HG02610 (cell line): ENCODE measurements around the gene NLRP3.
"Not testable (repeated sequence)": the region's sequence is repeated elsewhere in the genome, so short reads cannot be mapped to it uniquely, and the experiment has no call there.

Experiments used
- ATAC-seq: cut with Tn5 transposase; IDR thresholded peaks from one replicate; pipeline ENCODE4 v1.9.1; 2021; ENCODE audit warnings: mild to moderate bottlenecking, moderate library complexity; ENCODE audit not compliant: unreplicated experiment

NLRP3 gene

DNA sequence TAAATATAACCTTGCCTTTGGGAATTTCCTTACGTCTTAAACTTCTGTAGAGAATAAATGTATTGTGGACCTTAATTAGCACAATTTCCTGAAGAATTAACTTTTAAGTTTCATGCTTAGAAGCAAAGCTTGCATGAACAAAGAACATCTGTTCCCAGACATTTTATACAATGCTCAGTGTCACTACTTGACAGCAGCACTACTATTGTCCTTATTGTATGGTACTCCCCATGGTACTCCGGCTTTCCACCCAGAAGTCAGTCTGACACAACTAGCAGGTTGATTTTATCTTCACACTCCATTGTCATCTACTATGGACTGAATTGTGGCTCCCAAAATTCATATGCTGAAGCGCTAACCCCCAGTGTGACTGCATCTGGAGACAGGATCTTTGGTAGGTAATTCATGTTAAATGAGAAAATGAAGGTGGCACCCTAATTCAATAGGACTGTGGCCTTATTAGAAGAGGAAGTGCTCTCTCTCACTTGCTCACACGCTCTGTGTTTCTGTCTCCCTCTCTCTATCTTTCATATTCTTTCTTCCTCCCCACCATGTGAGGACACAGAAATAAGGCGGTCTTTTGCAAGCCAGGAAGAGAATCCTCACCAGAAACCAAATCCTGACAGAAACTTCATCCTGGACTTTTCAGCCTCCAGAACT, 52.6 kb downstream of the NLRP3 start:
- ATAC-seq, result no peak

DNA sequence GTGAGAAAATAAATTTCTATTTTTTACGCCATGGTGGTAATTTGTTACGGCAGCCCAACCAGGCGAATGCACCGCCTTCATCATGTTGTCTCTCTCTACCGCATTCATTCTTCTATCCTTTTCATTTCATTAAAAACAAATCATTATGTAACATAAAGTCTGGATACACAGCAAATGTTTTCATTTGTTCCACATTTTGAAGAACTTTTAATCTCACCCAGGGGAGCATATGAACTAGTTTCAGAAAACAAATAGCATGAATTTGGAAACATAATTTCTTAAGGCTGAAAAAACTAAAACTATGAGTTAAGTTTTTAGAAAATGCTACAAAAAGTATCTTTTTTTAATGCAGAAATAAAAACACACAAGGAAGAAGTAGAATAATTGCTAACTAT, 53.2 kb downstream of the NLRP3 start:
- no peak for ATAC-seq

DNA sequence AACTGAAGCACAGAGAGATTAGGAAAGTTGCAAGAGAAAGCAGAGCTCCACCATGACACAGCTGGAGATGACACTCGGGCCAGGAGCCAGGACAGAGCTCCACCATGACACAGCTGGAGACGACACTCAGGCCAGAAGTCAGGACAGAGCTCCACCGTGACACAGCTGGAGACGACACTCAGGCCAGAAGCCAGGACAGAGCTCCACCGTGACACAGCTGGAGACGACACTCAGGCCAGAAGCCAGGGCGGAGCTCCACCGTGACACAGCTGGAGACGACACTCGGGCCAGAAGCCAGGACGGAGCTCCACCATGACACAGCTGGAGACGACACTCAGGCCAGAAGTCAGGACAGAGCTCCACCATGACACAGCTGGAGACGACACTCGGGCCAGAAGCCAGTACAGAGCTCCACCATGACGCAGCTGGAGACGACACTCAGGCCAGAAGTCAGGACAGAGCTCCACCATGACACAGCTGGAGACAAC, 55.0 kb downstream of the NLRP3 start:
- not testable (repeated sequence) for ATAC-seq

DNA sequence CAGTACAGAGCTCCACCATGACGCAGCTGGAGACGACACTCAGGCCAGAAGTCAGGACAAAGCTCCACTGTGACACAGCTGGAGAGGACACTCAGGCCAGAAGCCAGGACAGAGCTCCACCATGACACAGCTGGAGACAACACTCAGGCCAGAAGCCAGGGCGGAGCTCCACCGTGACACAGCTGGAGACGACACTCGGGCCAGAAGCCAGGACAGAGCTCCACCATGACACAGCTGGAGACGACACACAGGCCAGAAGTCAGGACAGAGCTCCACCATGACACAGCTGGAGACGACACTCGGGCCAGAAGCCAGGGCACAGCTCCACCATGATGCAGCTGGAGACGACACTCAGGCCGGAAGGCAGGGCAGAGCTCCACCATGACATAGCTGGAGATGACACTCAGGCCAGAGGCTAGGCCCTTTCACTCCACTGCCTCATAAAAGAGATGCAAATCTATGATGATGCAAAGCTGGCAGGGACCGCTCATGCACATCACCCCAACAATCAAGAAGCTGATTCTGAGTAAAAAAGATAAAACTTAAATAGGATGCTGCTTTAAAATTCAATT, 55.6 kb downstream of the NLRP3 start:
- ATAC-seq, result no peak

DNA sequence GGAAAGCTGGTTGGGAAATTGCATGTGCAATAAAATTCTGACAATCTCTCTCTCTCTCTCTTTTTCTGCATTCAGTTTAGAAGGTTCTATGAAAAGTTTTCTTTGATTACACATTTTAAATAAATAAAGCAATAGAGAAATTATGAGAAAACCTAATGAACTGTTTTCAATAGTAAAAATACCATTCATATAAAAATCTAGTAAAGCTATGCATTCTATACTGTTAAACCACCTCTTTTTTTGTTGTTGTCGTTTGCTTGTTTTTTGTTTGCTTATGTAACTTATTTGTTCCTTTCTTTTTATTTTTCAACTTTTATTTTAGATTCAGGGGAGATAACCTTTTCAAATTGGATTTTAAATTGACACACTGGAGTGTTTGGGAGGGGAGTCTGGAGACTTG, 56.1 kb downstream of the NLRP3 start:
- ATAC-seq, result no peak

DNA sequence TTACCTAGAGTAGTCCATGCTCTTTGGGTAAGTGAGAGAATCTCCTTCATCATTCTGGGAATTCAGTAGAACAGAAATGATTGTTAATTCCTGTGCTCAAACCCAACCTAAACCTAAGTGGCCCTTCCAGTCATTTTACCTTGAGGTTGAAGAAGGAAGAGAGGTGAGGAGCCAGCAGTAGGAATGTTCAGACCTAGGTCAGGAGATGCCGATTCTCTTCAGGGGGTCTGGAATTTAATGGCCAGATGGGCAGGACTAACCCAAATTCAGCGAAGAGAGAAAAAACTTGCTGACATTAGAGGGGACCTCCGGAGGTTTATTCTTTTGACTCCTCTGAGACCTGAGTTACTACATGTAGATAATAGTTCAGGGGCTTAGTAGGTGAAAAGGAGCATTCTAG, 58.4 kb downstream of the NLRP3 start:
- no peak for ATAC-seq

DNA sequence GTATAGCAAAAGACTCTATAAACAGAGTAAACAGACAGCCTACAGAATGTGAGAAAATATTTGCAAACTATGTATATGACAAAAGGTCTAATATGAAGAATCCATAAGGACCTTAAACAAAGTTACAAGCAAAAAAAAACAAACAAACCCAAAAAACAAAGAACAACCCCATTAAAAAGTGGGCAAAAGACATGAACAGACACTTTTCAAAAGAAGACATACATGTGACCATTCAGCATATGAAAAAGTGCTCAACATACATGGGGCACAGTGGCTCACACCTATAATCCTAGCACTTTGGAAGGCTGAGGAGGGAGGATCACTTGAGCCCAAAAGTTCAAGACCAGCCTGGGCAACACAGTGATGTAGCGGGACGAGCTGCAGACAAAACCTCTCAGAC, 59.8 kb downstream of the NLRP3 start:
- ATAC-seq, result no peak

DNA sequence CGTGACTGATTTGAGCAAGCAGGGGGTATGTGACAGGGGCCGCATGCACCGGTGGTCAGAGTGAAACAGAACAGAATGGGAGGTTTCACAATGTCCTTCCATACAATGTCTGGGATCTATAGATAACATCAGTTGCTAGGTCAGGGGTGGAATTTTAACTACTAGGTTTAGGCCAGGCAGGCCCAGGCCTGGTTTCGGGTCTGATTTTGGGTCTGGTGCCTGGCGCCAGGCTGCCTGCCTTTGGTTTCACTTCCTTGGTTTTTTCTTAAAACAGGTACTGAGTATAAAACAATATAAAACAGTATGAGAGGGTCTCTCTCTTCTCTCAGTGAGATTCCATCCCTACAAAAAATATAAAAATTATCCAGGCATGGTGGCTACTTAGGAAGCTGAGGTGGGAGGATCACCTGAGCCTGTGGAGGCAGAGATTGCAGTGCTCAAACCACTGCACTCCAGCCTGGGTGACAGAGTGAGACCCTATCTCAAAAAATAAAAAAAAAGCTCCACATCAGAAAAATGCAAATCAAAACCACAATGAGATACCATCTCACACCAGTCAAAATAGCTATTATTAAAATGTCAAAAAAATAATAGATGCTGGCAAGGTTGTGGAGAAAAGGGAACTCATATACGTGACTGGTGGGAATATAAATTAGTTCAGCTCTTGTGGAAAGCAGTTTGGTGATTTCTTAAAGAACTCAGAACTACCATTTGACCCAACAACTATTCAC, 60.5 kb downstream of the NLRP3 start:
- not testable (repeated sequence) for ATAC-seq

DNA sequence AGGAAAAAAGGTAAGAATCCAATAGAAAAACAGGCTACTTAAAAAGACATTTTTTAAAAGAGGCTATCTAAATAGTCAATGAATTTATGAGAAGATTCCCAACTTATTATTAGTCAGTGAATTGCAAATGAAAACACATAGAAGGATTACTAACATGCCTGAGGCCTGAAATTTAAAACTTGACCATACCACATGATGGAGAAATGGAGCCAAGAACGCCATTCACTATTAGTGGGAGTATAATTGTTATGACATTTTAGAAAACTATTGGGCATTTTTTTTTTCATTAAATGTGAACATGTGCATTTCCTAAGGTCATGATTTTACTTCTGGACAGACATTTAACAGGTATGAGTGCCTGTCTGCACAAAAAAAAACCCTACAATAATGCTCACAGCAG, 66.8 kb downstream of the NLRP3 start:
- ATAC-seq, result no peak

DNA sequence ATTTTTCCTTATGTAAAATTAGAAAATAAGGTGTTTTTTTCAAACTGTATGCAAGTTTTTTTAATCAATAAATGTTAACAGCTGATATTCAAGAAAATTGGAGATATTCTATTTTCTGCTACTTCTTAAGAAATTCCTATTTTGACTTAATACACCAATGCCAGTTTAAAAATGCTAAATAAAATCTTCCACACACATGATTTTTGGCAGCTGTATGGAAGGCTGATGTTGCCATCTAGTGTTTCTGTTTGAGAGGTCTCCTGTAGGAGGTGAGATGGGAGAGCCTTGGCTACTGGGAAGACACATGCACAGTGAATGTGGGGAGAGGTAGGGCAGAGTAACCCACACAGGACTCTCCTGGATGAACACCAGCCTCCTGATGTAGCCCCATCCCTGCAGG, 71.1 kb downstream of the NLRP3 start:
- peak; percentile 72 for ATAC-seq

DNA sequence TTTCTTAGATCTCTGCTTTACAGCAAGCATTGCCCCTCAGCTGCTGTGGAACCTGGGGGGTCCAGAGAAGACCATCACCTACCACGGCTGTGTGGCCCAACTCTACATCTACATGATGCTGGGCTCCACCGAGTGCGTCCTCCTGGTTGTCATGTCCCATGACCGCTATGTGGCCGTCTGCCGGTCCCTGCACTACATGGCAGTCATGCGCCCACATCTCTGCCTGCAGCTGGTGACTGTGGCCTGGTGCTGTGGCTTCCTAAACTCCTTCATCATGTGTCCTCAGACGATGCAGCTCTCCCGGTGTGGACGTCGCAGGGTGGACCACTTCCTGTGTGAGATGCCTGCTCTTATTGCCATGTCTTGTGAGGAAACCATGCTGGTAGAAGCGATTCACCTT, 75.4 kb downstream of the NLRP3 start:
- ATAC-seq, result no peak

DNA sequence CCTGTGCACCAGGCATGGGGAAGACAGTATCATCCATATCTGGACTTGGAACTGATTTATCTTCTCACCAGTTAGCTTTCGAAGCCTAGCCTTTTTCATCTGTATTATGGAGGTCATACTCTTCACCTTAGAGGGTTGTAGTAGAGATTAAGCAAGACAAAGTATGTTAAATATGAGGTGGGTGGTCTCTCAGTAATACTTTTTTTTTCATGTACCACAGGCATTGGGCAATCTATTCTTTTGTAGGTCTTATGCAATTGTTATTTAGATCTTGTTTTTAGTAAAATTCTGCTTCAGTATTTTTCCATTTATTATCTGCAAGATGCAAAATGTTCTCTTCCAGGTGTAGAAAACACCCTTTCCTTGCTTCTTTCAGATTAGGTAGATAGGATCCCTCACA, 77.1 kb downstream of the NLRP3 start:
- ATAC-seq, result no peak

DNA sequence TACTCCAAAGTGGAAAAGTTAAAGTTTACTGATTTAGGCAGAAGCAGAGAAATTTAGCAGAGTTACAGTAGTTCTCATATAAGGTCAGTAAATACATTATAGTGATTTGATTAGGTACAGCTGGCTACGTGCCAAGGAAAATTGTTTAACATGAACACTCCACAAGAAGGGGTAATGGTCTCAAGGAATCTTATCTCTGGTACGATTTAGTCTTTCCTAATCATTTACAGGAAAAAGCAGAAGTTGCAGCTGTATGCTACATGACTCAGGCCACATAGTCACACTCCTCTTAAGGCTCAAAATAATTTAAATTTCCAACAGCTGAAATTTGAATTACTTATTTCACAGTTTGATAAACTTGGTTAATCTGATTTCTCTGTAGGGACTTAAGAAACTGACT, 78.8 kb downstream of the NLRP3 start:
- no peak for ATAC-seq

DNA sequence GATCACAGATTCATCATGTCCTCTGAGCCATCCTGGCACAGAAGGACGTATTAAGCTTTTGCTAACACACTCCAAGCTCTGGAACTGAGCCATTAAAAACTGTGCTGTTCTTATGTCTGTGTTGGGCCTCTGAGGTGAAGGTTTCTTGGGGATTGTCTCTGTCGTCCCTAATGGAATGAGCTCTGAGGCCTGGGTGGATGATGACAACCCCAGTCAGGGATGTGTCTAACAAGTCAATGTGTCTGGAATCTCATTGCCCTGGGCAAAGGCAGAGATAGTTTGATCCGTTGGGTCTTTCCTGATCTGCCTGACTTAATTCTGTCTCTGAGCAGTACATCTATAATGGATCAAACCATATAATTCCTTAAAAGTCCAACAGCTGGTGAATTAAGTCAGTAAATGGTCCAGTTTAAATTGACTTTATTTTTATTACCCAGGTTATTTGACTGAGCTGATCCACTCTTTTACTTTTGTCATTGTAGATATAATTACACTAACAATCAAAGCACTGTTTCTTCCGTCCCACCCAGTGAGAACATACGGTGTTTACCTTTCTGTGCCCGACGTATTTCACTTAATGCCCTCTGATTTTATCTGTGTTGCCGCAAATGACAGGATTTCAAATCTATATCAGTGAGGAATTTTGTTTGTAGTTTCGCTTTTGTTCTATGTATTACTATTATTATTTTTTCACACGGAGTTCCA, 80.8 kb downstream of the NLRP3 start:
- no peak for ATAC-seq
